GM18858 (cell line): ENCODE measurements around the gene CDK5R2.
A peak's percentile ranks its signal among the peaks of the same experiment; 100 is the strongest.

ENCODE experiments used
- ATAC-seq: cut with Tn5 transposase; IDR thresholded peaks from one replicate; pipeline ENCODE4 v1.9.1; 2021; ENCODE audit not compliant: unreplicated experiment

CDK5R2 gene

GRCh38 chr2:218961651-218962570, 2.4 kb downstream of the CDK5R2 start:
- ATAC-seq: no peak

- no peak for ATAC-seq
Measured at GRCh38 chr2:218962859-218963492, 3.5 kb downstream of the CDK5R2 start.

GRCh38 chr2:218963601-218964000, 4.1 kb downstream of the CDK5R2 start:
- ATAC-seq: no peak

- no peak for ATAC-seq
Measured at GRCh38 chr2:218964041-218964771, 4.7 kb downstream of the CDK5R2 start.

GRCh38 chr2:218970894-218971293, 11.4 kb downstream of the CDK5R2 start:
- ATAC-seq: no peak

GRCh38 chr2:218975060-218975777, 15.8 kb downstream of the CDK5R2 start:
- ATAC-seq: no peak

- peak; percentile 81 for ATAC-seq
Measured at GRCh38 chr2:218979846-218980734, 20.6 kb downstream of the CDK5R2 start.

GRCh38 chr2:218980735-218981389, 21.4 kb downstream of the CDK5R2 start:
- no peak for ATAC-seq

GRCh38 chr2:218981390-218981880, 22.0 kb downstream of the CDK5R2 start:
- ATAC-seq: no peak

GRCh38 chr2:218981881-218982585, 22.6 kb downstream of the CDK5R2 start:
- ATAC-seq: no peak

- ATAC-seq: no peak
Measured at GRCh38 chr2:218982586-218983262, 23.3 kb downstream of the CDK5R2 start.

GRCh38 chr2:218983263-218983933, 23.9 kb downstream of the CDK5R2 start:
- no peak for ATAC-seq

GRCh38 chr2:218983934-218984238, 24.4 kb downstream of the CDK5R2 start:
- no peak for ATAC-seq

GRCh38 chr2:218984239-218985020, 25.0 kb downstream of the CDK5R2 start:
- ATAC-seq: no peak

GRCh38 chr2:218985021-218985324, 25.5 kb downstream of the CDK5R2 start, which contains the start of gene FEV:
Gene FEV (minus strand): TSS chr2:218985184. CDS start chr2:218985075, 109 bp downstream.
- no peak for ATAC-seq

GRCh38 chr2:218985325-218986091, 26.0 kb downstream of the CDK5R2 start:
- no peak for ATAC-seq
